H7 (cell line): ENCODE measurements around the gene CHRM4. TPM values are rescaled to one million over a fixed set of nuclear protein-coding genes. Genes with fewer than 3 reads are reported as not detected.

Source experiments
- DNase-seq: peaks from one replicate; pipeline ENCODE4 v3.0.0; 2012
- H3K27me3 ChIP-seq: 2 replicates; pipeline ENCODE4 v1.6.0; 2011; ENCODE audit warnings: mild to moderate bottlenecking, low read length; ENCODE audit not compliant: control insufficient read depth, insufficient read depth
- H3K36me3 ChIP-seq: replicated peaks from 2 replicates; pipeline ENCODE4 v1.5.1; 2011; ENCODE audit warnings: low read length; ENCODE audit not compliant: control insufficient read depth, insufficient read depth
- H3K4me3 ChIP-seq: 2 replicates; pipeline ENCODE4 v1.5.1; 2011; ENCODE audit warnings: low read depth, mild to moderate bottlenecking, control low read depth, low read length, moderate library complexity; ENCODE audit not compliant: insufficient read depth
- total RNA-seq: library from RNA; depleted of rRNA; stranded (reverse); fragments of >200 nt; shearing (Covaris generic); gene quantifications from 2 replicates; pipeline ENCODE4 v1.2.3, GENCODE V29; 2014

CHRM4 gene
- total RNA-seq, 1 experiment from 2014 or later: 0.14 TPM

DNA sequence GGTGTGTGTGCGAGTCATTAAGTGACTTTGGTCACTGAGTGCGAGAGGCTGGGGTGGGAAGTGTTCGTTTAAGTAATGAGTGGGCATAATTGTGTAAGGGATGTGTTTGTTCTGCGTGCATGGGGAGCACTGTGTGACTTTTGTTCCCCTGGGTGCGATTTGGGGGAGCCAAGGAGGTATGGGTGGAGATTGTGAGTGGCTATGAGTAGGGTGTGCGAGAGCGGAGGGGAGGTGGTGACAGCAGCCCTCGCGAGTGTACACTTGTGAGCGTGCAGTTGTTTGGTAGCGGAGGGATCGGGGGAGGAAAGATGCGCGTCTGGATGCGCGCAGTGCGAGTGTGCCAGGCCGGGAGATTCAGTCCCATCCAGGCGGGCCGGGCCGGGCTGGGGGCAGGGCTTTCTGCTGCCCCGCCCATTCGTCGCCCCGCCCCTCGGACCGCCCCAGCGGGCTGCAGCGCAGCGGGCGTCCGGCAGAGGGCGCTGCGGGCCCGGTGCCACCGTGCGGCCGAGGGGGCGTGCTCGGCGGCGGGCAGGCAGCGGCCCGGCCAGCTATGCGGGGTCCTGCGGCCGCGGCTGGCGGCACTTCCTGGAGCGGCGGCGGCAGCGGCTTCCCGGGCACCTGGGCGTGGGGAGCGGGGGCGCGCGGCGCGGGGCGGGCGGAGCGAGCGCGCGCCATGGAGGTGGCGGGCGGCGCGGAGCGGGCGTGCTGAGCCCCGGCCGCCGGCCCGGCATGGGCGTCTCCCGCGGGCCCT is 44.5 kb downstream of the CHRM4 start, which contains the start of gene DGKZ:
Gene DGKZ, plus strand, starts transcription at position 578 of the 751 bp plus-strand sequence. CDS start 197 bp downstream, outside the sequence.
- peak; percentile 99 for DNase-seq
- Histone ChIP-seq H3K36me3 (no peaks in the 10 kb centered on the region; the same call in none of the 2 replicates), H3K27me3 (no peaks in the 10 kb centered on the region), H3K4me3 (peak within 1 kb of the TSS; percentile 80)

DNA sequence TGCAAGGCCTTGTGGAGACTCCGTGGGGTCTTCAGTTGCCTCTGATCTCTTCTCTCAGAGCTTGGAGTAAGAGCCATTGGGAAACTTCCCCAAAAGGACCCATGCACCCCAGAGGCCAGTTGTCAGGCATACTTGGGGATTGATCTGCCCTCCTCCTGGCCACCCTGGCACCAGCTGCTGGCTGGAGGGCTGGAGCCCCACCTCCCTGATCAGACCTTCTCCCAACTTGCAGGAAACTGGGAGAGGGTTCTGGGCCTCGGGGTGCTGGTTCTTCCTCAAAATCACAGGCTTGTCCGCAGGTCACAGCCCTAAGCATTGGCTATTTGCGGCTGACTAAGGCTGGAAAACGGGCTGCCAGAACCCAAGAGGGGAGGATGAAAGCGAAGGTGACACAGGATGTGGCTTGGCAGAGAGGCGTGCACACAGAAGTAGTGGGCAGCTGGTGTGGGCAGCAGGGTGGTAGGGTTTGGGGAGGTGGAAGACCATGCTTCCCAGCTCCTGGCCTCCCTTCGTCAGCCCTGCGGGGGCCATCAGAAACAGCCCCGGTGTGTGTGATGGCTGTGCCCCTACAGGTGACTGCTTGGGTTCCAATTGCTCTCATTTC is 45.6 kb downstream of the CHRM4 start:
- peak overlapping the region; percentile 30; the same call in 1 of the 2 replicates for H3K4me3 ChIP-seq
- no peak for DNase-seq
- no peaks in the 10 kb centered on the region; the same call in none of the 2 replicates for H3K36me3 ChIP-seq
- no peaks in the 10 kb centered on the region for H3K27me3 ChIP-seq

DNA sequence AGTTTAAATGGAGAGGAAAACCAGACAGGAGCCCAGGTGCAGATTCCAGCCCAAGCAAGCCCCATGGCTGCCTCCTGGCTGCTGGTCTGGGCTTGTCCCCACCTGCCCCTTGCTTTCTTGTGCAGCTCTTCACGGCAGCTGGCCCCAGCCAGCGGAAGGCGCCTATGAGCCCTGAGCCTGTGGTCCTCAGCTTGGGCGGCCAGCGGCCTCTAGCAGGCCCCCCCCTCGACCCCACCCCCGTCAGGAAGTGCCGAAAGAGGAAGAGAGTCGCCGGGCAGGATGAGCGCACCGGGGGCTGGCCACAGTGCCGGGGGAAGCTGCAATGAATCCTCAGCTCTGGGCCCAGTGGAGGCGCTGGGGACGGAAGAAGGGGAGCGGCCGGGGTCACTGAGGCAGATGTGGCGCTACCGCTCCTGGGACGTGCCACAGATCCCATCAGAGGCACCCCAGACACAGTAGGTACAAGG is 46.4 kb downstream of the CHRM4 start:
- DNase-seq: peak; percentile 75
- Histone ChIP-seq H3K36me3 (no peaks in the 10 kb centered on the region; the same call in none of the 2 replicates), H3K27me3 (no peaks in the 10 kb centered on the region), H3K4me3 (peak overlapping the region; percentile 30; the same call in 1 of the 2 replicates)

GRCh38 chr11:46343520-46343919 is 48.1 kb downstream of the CHRM4 start:
- Histone ChIP-seq H3K36me3 (no peaks in the 10 kb centered on the region), H3K4me3 (no peak overlapping the region), H3K27me3 (no peaks in the 10 kb centered on the region)
- DNase-seq: no peak

GRCh38 chr11:46342239-46342638 is 49.3 kb downstream of the CHRM4 start:
- Histone ChIP-seq H3K27me3 (no peaks in the 10 kb centered on the region), H3K4me3 (no peak overlapping the region), H3K36me3 (no peaks in the 10 kb centered on the region)
- no peak for DNase-seq

DNA sequence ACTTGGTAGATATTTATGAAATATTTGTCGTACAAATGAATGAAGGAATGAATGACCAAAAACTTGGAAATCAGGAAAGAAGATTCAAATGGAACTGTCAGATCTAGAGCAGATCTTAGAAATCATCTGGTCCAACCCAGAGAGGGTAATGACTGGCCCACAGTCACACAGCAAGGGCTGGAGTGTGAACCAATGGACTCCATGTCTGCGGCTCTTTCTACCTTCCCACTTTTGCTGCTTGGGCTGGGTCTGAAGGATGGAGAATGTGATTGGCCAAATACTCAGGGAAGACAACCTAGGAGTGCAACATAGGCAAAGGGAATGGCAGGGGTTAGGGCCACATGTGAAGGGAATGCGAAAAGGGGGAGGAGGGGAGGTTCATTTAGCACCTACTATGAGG is 50.1 kb downstream of the CHRM4 start:
- Histone ChIP-seq H3K36me3 (no peaks in the 10 kb centered on the region), H3K4me3 (no peak overlapping the region), H3K27me3 (no peaks in the 10 kb centered on the region)
- DNase-seq: no peak

- H3K27me3 ChIP-seq: no peaks in the 10 kb centered on the region
- no peak overlapping the region for H3K4me3 ChIP-seq
- H3K36me3 ChIP-seq: no peaks in the 10 kb centered on the region
- DNase-seq: no peak
These were observed 51.8 kb downstream of the CHRM4 start for GRCh38 chr11:46339816-46340215.

GRCh38 chr11:46338988-46339666 is 52.4 kb downstream of the CHRM4 start:
- Histone ChIP-seq H3K4me3 (no peak overlapping the region; the same call in 1 of the 2 replicates), H3K27me3 (peaks cover 6% of the 10 kb centered on the region), H3K36me3 (no peaks in the 10 kb centered on the region)
- DNase-seq: peak; percentile 94

GRCh38 chr11:46338636-46338987 is 53.0 kb downstream of the CHRM4 start:
- H3K36me3 ChIP-seq: no peaks in the 10 kb centered on the region
- H3K4me3 ChIP-seq: no peak overlapping the region; the same call in 1 of the 2 replicates
- DNase-seq: peak; percentile 61
- H3K27me3 ChIP-seq: peaks cover 11% of the 10 kb centered on the region

GRCh38 chr11:46337626-46338345 is 53.8 kb downstream of the CHRM4 start:
- Histone ChIP-seq H3K36me3 (no peaks in the 10 kb centered on the region), H3K27me3 (peaks cover 19% of the 10 kb centered on the region), H3K4me3 (no peak overlapping the region)
- no peak for DNase-seq

GRCh38 chr11:46336563-46337180 is 54.9 kb downstream of the CHRM4 start:
- H3K27me3 ChIP-seq: peaks cover 30% of the 10 kb centered on the region
- DNase-seq: no peak

GRCh38 chr11:46335890-46336562 is 55.5 kb downstream of the CHRM4 start:
- DNase-seq: no peak
- Histone ChIP-seq H3K4me3 (no peak overlapping the region), H3K27me3 (peaks cover 37% of the 10 kb centered on the region), H3K36me3 (no peaks in the 10 kb centered on the region)

More at GRCh38 chr11:46336563-46337180, 54.9 kb downstream of the CHRM4 start:
- H3K36me3 ChIP-seq: no peaks in the 10 kb centered on the region
- H3K4me3 ChIP-seq: no peak overlapping the region

- Histone ChIP-seq H3K4me3 (no peak overlapping the region), H3K36me3 (no peaks in the 10 kb centered on the region), H3K27me3 (peaks cover 42% of the 10 kb centered on the region)
- no peak for DNase-seq
These were observed 56.3 kb downstream of the CHRM4 start for GRCh38 chr11:46335271-46335670.
